GM19238 (cell line): ENCODE results near the gene POMT1.

ENCODE experiments used
- DNase-seq: peaks from one replicate; pipeline ENCODE4 v3.0.0; 2011; ENCODE audit warnings: low spot score; ENCODE audit not compliant: insufficient read length

Gene POMT1

DNA sequence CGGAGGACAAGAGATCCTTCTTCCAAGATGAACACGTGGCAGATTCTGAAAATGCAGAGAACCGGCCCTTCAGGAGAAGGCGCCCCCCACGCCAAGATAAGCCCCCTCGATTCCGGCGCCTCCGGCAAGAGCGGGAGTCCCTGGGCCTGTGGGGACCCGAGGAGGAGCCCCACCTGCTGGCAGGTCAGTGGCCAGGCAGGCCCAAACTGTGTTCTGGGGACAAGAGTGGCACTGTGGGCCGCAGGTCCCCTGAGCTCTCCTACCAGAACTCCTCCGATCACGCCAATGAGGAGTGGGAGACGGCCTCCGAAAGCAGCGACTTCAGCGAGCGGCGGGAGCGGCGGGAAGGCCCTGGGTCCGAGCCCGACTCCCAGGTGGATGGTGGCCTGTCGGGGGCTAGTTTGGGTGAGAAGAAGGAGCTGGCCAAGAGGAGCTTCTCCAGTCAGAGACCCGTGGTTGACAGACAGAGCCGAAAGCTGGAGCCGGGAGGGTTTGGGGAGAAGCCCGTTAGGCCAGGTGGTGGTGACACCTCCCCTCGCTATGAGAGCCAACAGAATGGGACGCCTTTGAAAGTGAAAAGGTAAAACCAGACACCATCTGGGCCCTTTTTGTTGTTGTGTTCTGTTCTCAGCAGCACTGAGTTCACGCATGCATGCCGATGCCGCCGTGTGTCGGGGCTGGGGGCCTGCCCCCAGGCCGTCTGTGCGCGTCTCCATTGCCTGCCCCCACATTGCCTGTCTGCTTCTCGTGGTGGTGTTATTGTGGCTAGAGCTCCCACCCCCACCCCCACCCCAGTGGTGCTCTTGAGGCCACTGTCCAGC, 26.6 kb upstream of the POMT1 start:
- no peak for DNase-seq

DNA sequence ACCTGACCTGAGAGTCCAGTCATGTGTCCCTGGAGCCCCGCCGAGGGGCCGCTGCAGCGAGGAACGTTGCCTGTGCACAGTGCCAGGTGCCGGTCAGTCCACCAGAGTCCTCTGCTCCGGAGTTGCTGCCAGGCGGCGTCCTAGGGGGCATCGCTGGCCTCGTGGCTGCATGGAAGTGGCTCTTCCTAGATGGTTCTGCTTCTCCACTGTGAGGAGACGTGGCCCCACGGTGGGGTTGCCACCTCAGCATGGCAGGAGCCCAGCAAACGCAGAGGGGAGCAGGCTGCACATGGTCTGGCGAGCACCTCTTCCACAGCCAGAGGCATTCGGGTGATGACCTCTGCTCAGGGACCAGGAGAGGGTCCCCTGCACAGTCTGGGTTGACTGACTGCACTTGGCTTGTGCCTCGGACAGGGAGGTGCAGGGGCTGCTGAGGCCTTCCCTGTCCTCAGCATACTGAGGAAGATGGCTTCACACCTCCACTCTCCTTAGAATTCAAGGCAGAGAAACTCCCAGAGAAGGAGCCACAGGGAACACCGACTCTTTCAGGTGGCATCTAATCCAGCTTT, 25.9 kb upstream of the POMT1 start:
- DNase-seq: no peak

DNA sequence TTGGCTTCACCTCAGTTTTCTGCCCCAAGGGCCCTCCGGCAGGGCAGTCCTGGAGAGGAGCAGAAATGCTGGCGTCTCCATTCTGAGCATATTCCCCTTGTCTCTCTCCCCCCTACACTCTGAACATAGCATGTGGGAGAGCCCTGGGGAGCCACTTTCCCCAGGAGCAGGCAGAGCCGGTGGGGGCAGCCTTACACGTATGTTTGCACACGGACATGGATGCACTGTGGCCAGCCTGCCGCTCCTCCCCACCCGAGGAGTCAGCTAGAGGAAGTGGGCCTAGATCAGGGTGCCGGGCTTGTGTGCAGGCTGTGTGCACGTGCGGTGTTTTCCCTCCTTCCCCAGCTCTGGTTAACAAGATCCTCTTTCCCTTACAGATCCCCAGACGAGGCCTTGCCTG, 25.4 kb upstream of the POMT1 start:
- DNase-seq: no peak

DNA sequence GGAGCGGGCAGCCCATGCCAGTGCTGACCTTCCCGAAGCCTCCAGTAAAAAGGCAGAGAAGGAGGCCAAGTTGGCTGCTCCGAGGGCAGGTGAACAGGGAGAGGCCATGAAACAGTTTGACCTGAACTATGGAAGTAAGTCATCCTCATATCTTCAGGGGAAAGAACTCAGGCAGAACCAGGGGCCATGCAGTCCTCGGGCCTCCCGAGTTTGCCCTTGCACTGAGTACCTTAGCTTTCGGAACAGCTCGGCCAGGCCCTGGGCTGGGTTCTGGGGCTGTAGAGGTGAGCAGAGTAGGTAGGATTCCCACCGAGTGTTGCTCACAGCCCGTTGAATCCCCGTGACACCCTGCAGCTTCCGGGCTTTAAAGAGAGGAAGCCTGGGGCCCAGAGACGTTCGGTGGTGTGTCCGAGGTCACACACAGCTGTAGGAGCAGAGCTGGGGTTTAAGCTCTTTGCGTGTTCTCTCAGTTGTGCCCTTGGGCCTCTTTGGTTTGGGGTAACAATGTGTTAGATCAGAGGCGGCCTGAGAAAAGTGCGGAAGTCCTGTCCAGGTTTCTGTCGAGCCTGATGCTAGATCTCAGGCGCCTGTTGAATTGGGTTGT, 24.8 kb upstream of the POMT1 start:
- no peak for DNase-seq

DNA sequence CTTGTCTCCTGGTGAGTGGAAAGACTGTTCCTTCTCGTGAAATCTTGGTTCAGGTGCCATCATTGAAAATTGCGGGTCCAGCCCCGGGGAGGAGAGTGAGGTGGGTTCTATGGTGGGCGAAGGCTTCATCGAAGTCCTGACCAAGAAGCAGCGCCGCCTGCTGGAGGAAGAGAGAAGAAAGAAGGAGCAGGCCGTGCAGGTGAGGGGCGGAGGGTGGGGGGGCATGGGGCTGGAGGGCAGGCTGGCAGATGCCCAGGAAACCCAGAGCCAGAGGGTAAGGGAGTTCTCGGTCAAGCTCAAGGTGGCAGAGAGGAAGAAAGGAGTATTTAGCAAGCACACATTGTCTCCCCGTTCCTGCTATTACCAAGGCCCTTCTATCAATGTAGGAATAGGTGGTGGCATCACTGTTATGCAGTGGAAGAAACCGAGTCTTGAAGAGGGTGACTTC, 24.3 kb upstream of the POMT1 start:
- DNase-seq: peak; percentile 47

DNA sequence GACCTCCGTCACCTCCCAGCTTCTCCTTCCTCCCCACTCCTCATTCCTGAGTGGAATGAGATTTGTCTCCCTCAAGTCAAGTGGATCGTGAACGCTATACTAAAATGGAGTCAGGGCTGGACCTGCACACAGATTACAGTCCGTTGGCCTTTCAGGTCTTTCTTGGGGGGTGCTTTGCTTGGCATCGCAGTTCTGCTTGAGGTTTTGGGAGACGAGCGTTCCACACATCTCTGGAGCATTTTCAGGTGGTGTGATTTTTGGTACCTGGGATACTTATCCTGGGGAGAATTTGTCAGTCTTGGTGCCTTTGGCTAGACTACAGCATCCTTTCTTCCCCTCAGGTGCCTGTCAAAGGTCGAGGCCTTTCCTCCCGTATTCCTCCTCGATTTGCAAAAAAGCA, 23.8 kb upstream of the POMT1 start:
- no peak for DNase-seq

DNA sequence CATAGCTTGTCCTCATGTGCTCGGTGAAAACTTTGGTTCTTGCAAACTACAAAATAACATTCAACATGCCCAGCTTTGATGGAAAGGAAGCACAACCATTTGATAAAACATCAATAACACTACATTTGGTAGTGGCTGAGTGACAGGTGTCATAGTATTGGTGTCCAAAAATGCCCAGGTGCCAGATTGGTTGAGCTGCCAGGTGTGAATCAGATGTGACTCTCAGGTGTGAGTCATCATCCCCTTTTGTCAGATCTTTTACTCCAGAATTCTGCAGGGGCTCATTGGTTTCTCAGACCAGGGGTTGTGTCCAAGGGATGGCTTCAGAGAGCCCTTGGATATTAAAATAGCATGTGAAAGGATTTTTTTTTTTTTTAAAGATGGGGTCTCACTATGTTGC, 22.5 kb upstream of the POMT1 start:
- no peak for DNase-seq

DNA sequence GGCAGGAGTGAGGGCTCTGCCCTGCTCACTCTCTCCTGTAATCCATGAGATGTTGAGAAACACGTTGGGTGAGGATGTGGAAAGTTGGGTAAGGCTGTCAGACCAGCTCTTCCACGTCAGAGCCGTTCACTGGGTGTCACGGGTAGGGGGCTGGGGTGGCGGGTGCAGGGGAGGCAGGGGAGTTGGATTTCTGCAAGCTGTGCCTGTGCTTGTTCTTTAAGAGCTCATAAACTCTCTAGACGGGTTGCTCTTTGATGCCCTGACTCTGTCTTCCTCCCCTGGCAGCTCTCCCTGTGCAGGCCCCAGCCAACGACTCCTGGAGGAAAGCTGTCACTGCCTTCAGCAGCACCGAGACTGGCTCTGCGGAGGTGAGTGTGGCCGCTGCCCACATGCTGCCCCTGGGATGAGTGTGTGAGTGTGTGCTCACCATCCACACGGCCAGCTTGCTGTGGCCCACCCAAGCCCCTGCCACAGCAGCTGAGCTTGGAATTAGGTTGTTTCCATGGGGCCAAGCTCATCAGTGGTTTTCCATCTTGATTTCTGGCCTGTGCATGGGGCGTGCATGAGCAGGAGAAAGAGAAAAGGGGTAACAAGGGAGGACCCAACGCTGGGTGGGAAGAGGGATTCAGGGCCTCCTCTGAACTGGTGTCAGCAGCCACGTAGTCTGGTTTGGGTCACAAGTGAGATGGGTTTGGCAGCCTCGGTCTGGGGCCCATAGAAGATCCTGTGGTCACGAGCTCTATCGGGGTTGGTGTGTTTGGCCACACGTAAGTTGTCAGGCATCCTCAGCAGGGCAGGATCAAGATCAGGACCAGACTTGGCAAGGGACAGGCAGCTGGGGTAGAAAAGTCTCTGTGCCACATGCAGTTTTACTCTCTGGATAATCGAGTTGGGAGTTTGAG, 21.0 kb upstream of the POMT1 start:
- no peak for DNase-seq

DNA sequence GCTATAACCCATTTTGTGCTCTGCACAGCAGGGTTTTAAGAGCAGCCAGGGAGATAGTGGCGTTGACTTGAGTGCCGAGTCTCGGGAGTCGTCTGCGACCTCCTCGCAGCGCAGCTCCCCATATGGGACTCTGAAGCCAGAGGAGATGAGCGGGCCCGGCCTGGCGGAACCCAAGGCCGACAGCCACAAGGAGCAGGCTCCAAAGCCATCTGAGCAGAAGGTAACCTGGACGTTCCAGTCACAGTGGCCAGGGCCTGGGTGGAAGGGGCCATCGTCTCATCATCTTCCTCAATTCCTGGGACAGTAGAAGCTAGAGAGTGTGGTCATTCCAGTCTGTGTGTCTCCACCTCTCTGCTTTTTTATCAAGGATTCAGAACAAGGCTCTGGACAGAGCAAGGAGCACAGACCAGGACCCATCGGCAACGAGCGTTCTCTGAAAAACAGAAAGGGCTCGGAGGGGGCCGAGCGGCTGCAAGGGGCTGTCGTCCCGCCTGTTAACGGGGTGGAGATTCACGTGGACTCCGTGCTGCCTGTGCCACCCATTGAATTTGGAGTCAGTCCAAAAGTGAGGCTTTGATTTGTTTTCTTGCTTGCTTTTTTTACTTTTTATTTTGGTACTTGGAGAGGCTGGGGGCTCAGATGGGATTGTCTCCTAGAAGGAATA, 20.2 kb upstream of the POMT1 start:
- no peak for DNase-seq

DNA sequence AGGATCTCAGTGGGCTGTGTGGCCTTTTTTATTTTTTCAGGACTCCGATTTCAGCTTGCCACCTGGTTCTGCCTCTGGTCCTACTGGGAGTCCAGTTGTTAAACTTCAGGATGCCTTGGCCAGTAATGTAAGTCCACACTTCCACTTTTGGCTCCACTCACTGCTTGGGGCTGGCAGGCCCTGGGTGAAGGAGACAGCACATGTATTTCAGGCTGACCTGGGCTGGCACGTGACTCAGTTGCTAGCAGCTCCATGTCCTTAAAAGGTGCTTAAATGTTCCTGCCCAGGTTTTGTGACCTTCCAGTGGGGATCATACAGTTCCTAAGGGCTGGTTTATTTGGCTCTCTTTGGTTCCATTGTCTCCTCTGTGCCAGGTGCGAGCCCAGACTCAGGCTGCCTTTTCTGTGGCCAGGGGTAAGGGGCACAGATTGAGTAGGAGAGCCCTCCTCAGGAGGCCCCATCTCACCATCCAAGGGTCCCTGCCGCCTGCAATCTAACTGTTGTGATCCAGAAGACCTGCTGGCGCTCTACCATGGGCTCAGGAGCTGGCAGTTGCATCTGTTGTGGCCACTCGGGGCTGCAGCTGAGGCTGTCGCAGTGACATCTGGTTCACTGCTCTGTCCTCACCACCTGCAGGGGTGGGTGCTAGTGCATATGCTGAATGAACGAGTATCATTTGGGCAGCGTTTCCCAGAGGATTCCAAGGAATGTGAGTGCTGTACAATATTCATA, 19.2 kb upstream of the POMT1 start:
- no peak for DNase-seq

DNA sequence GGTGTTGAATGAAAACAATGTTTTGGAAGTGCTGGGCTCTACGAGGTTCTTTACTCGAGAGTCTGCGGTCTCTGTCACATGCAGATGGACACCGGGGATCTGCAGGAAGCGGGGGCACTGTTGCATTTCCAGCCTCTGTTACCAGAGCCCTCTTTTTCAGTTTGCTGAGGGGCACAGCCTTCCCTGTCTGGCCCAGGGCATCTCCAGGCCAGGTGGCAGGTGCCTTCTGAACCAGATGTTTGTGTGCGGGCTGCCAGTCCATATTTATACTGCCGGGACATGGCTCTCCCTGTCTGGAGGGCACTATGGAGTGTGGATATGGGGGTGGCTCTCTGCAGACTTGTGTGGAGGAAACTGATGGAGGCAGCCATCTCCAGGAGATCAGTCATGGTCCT, 18.7 kb upstream of the POMT1 start:
- DNase-seq: no peak

DNA sequence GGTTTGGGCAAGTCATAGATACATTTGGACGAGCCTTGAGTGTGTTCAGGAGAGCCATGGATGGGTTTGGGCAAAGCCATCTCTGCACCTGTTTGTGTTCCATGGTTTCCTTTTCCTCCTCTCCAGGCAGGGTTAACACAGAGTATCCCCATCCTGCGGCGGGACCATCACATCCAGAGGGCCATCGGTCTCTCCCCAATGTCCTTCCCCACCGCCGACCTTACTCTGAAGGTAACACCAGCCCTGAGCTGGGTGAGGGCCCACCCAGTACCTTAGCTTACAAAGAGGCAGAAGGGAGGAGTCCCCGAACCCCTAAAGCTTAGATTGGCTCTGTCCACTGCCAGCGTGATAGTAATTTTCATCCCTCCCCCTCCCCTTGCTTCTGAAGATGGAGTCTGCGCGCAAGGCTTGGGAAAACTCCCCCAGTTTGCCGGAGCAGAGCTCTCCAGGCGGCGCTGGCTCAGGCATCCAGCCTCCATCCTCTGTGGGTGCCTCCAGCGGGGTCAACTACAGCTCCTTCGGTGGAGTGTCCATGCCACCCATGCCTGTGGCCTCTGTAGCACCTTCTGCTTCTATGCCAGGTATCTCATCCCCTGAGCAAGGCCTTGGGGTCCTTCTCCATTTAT, 18.0 kb upstream of the POMT1 start:
- no peak for DNase-seq

DNA sequence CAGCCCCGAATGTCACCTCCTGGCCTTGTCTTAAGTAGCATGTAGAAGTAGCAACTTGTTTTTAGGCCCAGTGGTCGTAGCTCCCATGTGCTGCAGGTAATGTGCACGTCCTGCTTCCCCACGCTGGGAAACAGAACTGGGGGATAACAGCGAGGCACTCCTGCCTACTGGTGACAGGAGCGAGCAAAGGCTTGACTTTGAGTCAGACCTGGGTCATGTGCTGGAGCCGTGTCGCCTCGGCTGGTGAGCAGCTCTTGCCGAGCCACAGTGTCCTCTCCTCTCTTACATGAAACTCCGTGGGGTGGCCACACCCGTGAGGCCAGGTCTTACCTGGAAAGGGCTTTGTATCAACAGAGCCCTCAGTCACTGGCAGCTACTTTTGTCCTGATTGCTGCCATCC, 17.5 kb upstream of the POMT1 start:
- DNase-seq: no peak

DNA sequence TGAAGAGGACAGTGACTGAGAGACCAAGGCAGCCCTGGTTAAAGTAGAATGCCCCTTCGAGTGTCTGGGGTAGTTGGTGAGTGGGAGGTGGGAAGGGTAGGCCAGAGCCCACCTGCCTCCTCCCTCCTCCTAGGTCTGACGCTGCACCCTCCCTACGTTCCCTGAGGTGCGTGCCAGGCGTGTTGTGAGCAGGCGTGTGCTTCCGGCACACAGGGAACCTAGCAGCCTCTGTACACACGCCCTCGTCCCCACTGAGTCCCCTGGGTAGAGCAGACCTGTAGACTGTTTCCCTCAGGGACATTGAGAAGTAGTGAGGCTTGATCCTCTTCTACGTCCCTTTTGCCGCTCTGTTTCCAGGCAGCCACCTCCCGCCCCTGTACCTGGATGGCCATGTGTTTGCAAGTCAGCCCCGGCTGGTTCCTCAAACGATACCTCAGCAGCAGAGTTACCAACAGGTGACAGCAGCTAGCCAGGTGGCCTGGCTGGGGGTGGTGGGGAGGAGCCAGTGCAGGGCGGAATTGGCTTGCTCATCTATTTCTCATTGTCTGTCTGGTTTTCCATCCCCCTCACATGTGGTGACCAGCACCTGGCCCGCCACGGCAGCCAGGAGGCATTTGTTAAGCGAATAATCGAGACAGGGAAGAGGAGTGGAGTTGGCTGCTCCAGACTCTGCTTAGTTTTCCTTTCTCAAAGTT, 16.8 kb upstream of the POMT1 start:
- no peak for DNase-seq

DNA sequence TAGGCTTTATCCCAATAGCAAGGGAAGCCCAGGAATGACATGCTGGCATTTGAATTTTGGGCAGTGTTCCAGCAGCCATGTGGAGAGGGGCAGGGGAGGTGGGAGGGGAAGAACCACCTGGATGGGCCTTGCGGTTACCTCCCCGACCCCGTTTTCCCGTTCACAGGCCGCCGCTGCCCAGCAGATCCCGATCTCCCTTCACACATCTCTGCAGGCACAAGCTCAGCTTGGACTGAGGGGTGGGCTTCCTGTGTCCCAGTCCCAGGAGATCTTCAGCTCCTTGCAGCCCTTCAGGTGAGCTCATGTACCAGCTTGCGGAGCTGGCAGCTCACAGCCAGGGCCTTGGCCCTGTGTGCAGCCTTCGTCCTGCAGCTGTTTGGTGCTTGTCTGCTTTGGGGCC, 15.7 kb upstream of the POMT1 start:
- no peak for DNase-seq

DNA sequence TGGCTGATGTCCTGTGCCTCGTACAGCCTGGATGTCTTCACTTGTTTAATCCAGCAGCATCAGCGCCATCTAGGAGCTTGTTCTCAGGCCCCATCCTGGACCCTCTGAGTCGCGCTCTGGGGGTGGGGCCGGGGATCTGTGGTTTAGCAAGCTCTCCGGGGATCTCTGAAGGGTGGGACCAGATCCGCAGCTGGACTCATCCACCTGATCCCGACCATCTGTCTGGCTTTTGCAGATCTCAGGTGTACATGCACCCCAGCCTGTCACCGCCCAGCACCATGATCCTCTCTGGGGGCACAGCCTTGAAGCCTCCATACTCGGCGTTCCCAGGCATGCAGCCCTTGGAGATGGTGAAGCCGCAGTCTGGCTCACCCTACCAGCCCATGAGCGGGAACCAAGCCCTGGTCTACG, 15.1 kb upstream of the POMT1 start:
- DNase-seq: no peak

DNA sequence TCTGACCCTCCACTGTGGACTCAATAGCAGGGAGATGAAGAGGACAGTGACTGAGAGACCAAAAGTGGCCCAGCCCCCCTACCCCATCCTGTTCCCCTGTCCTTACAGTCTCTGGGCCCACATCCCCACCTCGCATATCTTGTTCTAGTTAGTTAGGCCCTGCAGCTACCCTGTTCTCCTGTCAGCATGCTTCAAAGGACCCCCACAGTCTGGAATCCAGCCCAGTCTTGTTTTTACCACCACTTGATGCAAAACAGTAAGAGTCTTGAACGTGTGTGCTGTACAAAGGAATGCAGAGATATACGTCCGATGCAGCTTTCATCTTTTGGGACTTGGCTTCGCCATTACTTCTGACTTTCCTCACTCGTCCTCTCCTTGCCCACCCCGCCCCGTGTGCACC, 12.2 kb upstream of the POMT1 start:
- DNase-seq: no peak

DNA sequence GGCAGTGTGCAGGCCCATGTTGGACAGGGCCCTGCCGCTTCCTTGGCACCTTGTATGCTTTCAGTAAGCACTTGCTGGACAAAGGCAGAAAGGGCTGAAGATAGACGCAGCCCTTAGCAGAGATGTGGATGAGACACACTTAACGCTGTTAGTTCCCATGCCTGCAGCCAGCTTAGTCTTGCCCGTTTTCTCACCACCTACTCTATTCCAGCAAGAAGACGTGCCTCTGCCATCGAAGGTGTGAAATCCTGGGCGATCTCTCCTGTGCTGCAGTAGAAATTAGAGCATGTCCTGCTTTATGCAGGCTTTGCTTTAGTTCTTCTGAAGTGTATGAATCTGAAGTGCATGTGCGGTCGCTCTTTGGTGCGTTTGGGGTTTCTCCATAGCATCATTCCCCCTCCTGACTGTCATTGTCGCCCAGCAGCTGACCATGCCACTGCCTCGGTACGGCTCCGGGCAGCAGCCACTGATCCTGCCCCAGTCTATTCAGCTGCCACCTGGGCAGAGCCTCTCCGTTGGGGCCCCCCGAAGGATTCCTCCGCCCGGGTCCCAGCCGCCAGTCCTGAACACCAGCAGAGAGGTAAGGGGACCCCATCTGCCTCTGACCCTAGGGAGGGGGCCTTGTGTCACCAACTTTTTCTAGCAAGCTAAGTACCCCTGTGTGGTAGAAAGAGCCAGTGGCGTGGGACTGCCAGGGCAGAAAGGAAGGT, 11.6 kb upstream of the POMT1 start:
- DNase-seq: no peak

DNA sequence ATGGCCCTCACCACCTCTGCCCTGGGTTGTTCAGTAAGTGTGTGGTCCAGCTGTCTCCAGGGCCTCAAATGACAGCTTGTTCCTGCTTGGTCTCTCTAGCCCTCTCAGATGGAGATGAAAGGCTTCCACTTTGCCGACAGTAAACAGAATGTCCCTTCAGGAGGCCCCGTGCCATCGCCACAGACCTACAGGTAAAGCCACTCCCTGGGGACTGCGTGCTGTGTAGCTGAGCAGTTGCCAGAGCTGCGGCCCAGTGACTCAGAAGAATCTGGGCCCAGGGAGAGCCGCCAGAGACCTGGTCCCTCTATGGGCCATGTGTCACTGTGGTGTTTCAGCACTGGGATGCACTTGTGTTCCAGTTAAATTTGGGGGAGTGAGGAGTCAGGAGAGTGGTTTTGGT, 10.6 kb upstream of the POMT1 start:
- DNase-seq: no peak
